Measurements from ENCODE around the gene MGST3. TPM values are rescaled to one million over a fixed set of nuclear protein-coding genes. Genes with fewer than 3 reads are reported as not detected.

Gene MGST3
- 100 to 1,000 TPM; 116 to 122 TPM for total RNA-seq

DNA sequence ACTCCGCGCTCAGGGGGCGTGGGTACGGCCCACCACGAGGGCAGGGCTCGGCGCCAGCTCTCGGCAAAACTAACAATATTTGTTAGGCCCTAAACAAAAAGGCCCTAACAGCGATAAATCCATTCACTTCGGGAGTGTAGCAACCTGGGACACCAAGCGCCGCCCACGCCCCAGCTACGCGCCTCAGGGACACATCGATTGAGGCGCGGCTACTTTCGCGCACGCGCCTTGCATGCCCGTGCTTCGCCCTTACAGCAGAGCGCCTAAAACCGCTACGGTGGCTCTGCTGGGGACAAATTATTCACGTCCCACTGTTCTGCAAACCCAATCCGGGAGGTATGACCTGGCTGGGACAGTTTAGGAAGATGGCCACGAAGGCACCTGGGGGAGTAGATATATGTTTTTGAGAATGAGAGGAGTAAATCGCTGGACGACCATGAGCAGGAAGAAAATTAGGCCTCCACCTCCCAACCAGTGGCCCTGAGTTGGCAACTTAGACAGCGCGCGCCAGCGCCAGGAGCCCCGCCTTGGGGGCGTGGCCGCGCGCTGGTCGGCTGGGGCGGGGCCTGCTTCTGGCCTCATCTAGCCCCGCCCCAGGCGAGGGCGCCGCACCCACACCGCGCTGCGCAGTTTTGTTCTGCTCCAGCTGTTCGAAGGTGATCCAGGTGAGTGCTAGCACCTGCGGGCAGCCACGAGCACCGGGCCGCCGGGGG, at the start of gene MGST3:
Gene MGST3, plus strand, starts transcription at position 606 of the 713 bp plus-strand sequence. CDS start 18,614 bp downstream, outside the sequence.

DNA sequence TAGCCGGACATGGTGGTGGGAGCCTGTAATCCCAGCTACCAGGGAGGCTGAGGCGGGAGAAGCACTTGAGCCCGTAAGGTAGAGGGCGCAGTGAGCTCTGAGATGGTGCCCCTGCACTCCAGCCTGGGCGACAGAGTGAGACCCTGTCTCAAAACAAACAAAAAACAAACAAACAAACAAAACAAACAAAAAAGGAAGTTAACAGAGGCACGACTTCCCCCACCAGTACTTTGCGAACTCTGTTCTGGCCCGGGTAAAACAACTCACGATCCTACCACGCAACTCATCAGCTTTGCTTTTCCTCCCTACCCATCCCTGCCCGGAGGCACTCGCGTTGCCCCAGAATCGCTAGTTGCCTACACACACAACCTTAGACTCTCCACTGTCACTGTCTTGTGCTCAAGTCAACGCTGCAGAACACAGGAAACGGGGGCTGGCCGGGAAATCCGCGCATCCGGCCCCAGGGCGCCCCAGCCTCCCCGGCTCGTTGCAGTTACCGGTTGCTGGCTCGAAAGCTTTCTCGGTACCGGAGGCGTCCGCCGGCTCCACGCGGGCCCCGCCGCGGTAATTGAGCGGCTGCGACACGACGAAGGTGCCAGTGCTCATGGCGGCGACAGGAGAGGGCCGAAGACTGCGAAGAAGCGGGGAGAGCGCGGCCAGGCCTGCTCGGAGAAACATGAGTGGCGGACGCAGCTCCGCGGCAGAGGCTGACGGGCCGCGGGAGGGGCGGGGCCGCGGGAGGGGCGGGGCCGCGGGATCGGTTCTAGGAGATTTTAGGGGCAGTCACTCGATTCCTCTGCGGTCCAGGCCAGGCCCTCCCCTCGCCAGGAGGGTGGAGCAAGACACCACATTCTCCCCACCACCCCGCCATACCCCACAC, 67.1 kb downstream of the MGST3 start, which contains the start of gene ALDH9A1:
Gene ALDH9A1, minus strand, starts transcription at position 682 of the 880 bp plus-strand sequence. Its CDS starts 4 bp downstream, at position 678.

Other genes with a start within 250 kb of the MGST3 start
- gene RXRG, start 186.1 kb upstream of the MGST3 start, total RNA-seq: 10 to 100 TPM in 1 of 2 donors, 1 to 10 TPM in 1; 6.9 to 14.3 TPM
- not detected for gene LRRC52, start 87.2 kb upstream of the MGST3 start, total RNA-seq
- 10 to 100 TPM; 74.0 to 92.9 TPM for gene ALDH9A1, start 67.3 kb downstream of the MGST3 start, total RNA-seq
- gene TMCO1, start 137.6 kb downstream of the MGST3 start, total RNA-seq: 10 to 100 TPM; 70.2 to 92.2 TPM
- 10 to 100 TPM; 29.9 to 79.9 TPM for gene UCK2, start 196.4 kb downstream of the MGST3 start, total RNA-seq